Inferior parietal cortex (tissue), 1 donor: ENCODE data around the gene SPP1.
"Not testable (repeated sequence)": the region's sequence is repeated elsewhere in the genome, so short reads cannot be mapped to it uniquely, and the experiment has no call there.

ENCODE experiments used
- DNase-seq: peaks from one replicate; pipeline ENCODE4 v3.0.0-alpha.2; 2016; ENCODE audit errors: extremely low spot score

Gene SPP1

GRCh38 chr4:88025868-88026661, 50.6 kb downstream of the SPP1 start:
- not testable (repeated sequence) for DNase-seq

DNA sequence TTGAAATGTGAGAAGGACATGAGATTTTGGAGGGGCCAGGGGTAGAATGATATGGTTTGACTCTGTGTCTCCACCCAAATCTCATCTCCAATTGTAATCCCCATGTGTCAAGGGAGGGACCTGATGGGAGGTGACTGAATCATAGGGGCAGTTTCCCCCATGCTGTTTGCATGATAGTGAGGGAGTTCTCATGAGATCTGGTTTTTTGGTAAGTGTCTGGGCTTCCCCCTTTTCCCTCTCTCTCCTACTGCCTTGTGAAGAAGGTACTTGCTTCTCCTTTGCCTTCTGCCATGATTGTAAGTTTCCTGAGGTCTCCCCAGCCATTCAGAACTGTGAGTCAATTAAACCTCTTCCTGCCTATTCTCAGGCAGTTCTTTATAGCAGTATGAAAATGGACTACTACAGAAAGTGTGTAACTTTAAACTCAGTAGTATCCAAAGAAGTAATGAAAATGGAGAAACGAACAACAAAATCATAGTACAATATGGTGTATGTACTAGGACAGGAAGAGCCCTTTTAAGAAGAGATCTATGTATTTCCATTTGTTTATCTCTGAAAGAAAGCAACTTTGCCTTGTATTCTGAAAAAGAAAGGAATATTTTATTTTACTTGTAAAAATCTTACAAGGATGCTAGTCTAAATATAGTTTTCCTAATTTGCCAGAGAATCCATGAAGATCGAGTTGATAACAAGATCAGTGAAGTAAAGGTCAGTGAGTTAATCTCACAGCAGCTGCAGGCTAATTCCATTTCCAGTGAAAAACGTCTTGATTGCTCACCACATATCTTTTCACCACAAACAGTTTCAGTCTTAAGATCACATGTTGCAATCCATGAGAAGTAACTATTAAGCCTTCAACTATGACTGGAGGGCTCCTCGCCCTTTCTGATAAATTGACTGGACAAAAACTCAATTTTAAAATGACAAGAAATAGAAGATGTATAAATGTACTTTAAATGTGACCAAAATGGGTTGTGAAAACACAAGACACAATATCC, 52.4 kb downstream of the SPP1 start:
- no peak for DNase-seq

- no peak for DNase-seq
Measured at GRCh38 chr4:88028946-88029345, 53.4 kb downstream of the SPP1 start.

DNA sequence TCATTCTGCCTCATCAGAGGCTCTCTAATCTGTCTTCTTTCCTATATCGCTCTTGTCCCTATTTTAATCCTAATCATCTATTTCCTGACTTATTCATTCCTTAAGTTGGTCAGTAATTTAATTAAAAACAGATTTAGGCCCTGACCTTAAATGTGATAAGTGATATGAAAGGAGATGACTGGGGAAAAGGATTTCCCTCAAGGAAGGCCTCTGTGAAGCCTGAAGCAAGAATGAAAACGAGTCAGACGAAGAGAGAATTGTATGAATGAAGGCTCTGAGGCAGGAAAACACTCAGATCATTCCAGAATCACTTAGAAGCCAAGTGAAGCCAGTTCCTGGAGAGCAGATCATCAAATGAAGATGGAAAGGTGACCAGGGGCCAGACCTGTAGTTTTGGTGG, 54.0 kb downstream of the SPP1 start:
- no peak for DNase-seq

- no peak for DNase-seq
Measured at GRCh38 chr4:88030565-88031310, 55.2 kb downstream of the SPP1 start.
